Measurements from ENCODE around the gene RPL23. TPM values are rescaled to one million over a fixed set of nuclear protein-coding genes. Genes with fewer than 3 reads are reported as not detected.

The RPL23 gene
- total and polyA plus RNA-seq, 10 of the 15 experiments (the other 5 are each of a cell fraction or from before 2014, with no cell fraction given): 2,200 to 4,821 (median 3,043) TPM

DNA sequence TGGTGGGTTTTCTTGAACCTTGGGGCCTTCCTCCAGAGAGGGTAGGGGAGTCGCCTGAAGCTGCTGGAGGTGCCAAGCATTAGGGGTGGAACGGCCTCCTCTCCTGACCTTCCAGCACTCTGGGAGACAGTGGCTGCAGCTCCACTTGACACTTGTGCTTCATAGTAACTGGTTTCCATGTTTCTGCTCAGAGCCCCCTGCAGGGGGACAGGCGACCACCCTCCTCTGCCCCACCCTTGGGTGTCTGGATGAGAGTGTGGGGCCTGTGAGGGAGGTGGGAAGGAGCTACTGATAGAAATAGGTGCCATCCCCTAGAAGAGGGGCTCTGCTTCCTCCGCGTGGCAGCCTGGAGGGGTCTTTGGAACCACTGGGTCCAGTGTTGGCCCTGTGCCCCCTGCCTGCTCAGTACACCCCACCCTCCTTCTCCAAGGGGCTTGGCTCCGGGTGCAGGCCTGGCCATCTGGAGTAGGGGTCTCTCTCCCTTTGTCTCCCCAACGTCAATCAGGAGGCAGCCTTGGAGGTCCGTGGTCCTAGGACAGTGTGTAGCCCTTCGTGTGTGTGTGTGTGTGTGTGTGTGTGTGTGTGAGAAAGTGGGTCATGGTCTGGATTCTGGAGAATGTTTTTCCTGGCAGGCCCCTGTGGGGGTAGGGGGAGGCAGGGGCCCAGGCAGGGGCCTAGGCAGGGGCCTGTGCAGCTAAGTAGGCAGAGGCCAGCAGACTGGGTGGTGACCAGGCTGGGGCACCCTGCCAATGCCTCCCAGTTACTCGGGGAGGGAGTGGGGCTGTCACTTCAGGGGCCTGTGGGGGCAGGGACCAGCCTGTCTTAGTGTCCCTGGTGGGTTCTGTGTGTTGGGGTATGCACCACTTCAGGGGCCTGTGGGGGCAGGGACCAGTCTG lies 21.2 kb upstream of the RPL23 start:
- CTCF ChIA-PET: interaction anchor here (0.5 to 4.6 kb wide), 2 partner anchors 10 to 108 kb away, joined by 3 to 59 read pairs; no protein-coding TSS in a partner anchor
- RAD21 ChIA-PET (ENCODE audit: unreplicated experiment): no interaction called here
- SMC1A ChIA-PET (ENCODE audit: uncharacterized antibody, unreplicated experiment): no interaction called here
- intact Hi-C loops (cut with micrococcal nuclease; ENCODE audit: unreplicated experiment): loop anchor here (10.0 kb wide), 1 partner anchor 110 kb away; no protein-coding TSS in a partner anchor
- peak overlapping the region; percentile 31 for H3K4me2 ChIP-seq (ENCODE audit: control insufficient read depth, insufficient read depth)
- no peak overlapping the region; the same call in 1 of the 2 replicates for H3K4me3 ChIP-seq
- 78% methylated on average over 9 of the region's 10 CpGs for WGBS (ENCODE audit: insufficient coverage, insufficient replicate concordance, low lambda C conversion rate, missing lambda C conversion rate)
- no peak overlapping the region for H3K9ac ChIP-seq (ENCODE audit: control insufficient read depth, insufficient read depth, low read length)
- H3K9me3 ChIP-seq (replicated peaks; ENCODE audit: control insufficient read depth, insufficient read depth, low read length): no peaks in the 10 kb centered on the region
- no TSS peak for BruUV-seq (replicated peaks)
- H3K27me3 ChIP-seq (replicated peaks in 1 of 2; ENCODE audit: control insufficient read depth in 2 of 2, insufficient read depth in 2 of 2, low read length in 1 of 2): no peaks in the 10 kb centered on the region
- peaks cover 10% of the 10 kb centered on the region; the same call in 1 of the 2 replicates for H4K20me1 ChIP-seq (ENCODE audit: control insufficient read depth, insufficient read depth)
- no peak for ATAC-seq
- POLR2A ChIA-PET: interaction anchor here (0.6 to 1.0 kb wide), 2 partner anchors 21 to 25 kb away, joined by 3 to 7 read pairs; partner anchors contain the start of gene RPL23
- peaks cover 71% of the 10 kb centered on the region for H3K79me2 ChIP-seq (ENCODE audit: control insufficient read depth, insufficient read depth, low read length)
- no peak overlapping the region for H3K27ac ChIP-seq (ENCODE audit: control insufficient read depth, insufficient read depth)
- H3K4me1 ChIP-seq (ENCODE audit: control insufficient read depth, insufficient read depth, low read length): peaks cover 24% of the 10 kb centered on the region
- peaks cover 4 to 26% of the 10 kb centered on the region in 2 experiments; a peak in 3 of 4 replicates for H3K36me3 ChIP-seq (ENCODE audit: control insufficient read depth in 2 of 2, insufficient read depth in 2 of 2, low read length in 1 of 2)
- in situ Hi-C loops (cut with MboI): no loop called here
- DNase-seq (ENCODE audit: low read depth, low spot score): no peak
- no peak overlapping the region for H2AFZ ChIP-seq (ENCODE audit: control insufficient read depth, low read depth, low read length)
- no peak for FAIRE-seq
- TF ChIP-seq MTA2 (IDR thresholded peaks at IDR 0.05; ENCODE audit: low read depth) (no peak), HDAC6 (IDR thresholded peaks at IDR 0.05; ENCODE audit: unreplicated experiment) (no peak), NFYA (IDR thresholded peaks at IDR 0.05; ENCODE audit: borderline replicate concordance, low read depth, low read length) (no peak), CBX3 (IDR thresholded peaks at IDR 0.05; ENCODE audit: borderline replicate concordance, low read depth) (no peak), NFYB (IDR thresholded peaks at IDR 0.05; ENCODE audit: insufficient read depth, low read depth, low read length) (no peak), YBX1 (IDR thresholded peaks at IDR 0.05) (no peak), EGR1 (IDR thresholded peaks at IDR 0.05; ENCODE audit: borderline replicate concordance in 1 of 2, low read depth in 2 of 2, low read length in 2 of 2) (no peak), CHD4 (IDR thresholded peaks at IDR 0.05) (no peak), SRF (IDR thresholded peaks at IDR 0.05; ENCODE audit: low read depth in 2 of 2, low read length in 2 of 2) (no peak), SPI1 (IDR thresholded peaks at IDR 0.05; ENCODE audit: borderline replicate concordance, insufficient read depth, low read depth, low read length) (no peak), SREBF2 (IDR thresholded peaks at IDR 0.05; ENCODE audit: low read length) (no peak), CHD1 (IDR thresholded peaks at IDR 0.05; ENCODE audit: low read depth, low read length) (no peak), EP300 (IDR thresholded peaks at IDR 0.05; ENCODE audit: borderline replicate concordance in 1 of 2, control insufficient read depth in 1 of 2, low read depth in 2 of 2, low read length in 2 of 2) (no peak)
- TF ChIP-seq, protein P1, sequence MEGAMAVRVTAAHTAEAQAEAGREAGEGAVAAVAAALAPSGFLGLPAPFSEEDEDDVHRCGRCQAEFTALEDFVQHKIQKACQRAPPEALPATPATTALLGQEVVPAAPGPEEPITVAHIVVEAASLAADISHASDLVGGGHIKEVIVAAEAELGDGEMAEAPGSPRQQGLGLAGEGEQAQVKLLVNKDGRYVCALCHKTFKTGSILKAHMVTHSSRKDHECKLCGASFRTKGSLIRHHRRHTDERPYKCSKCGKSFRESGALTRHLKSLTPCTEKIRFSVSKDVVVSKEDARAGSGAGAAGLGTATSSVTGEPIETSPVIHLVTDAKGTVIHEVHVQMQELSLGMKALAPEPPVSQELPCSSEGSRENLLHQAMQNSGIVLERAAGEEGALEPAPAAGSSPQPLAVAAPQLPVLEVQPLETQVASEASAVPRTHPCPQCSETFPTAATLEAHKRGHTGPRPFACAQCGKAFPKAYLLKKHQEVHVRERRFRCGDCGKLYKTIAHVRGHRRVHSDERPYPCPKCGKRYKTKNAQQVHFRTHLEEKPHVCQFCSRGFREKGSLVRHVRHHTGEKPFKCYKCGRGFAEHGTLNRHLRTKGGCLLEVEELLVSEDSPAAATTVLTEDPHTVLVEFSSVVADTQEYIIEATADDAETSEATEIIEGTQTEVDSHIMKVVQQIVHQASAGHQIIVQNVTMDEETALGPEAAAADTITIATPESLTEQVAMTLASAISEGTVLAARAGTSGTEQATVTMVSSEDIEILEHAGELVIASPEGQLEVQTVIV (IDR thresholded peaks at IDR 0.05; ENCODE audit: borderline replicate concordance, partially characterized antibody): no peak
- TF ChIP-seq, protein P2, sequence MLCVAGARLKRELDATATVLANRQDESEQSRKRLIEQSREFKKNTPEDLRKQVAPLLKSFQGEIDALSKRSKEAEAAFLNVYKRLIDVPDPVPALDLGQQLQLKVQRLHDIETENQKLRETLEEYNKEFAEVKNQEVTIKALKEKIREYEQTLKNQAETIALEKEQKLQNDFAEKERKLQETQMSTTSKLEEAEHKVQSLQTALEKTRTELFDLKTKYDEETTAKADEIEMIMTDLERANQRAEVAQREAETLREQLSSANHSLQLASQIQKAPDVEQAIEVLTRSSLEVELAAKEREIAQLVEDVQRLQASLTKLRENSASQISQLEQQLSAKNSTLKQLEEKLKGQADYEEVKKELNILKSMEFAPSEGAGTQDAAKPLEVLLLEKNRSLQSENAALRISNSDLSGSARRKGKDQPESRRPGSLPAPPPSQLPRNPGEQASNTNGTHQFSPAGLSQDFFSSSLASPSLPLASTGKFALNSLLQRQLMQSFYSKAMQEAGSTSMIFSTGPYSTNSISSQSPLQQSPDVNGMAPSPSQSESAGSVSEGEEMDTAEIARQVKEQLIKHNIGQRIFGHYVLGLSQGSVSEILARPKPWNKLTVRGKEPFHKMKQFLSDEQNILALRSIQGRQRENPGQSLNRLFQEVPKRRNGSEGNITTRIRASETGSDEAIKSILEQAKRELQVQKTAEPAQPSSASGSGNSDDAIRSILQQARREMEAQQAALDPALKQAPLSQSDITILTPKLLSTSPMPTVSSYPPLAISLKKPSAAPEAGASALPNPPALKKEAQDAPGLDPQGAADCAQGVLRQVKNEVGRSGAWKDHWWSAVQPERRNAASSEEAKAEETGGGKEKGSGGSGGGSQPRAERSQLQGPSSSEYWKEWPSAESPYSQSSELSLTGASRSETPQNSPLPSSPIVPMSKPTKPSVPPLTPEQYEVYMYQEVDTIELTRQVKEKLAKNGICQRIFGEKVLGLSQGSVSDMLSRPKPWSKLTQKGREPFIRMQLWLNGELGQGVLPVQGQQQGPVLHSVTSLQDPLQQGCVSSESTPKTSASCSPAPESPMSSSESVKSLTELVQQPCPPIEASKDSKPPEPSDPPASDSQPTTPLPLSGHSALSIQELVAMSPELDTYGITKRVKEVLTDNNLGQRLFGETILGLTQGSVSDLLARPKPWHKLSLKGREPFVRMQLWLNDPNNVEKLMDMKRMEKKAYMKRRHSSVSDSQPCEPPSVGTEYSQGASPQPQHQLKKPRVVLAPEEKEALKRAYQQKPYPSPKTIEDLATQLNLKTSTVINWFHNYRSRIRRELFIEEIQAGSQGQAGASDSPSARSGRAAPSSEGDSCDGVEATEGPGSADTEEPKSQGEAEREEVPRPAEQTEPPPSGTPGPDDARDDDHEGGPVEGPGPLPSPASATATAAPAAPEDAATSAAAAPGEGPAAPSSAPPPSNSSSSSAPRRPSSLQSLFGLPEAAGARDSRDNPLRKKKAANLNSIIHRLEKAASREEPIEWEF (IDR thresholded peaks at IDR 0.05; ENCODE audit: insufficient replicate concordance, low read depth, low read length): no peak

Data from GM12878 (cell line).